Karpas-422 (cell line): ENCODE measurements around the gene THAP12. TPM values are rescaled to one million over a fixed set of nuclear protein-coding genes. Genes with fewer than 3 reads are reported as not detected.
"Not testable (repeated sequence)": the region's sequence is repeated elsewhere in the genome, so short reads cannot be mapped to it uniquely, and the experiment has no call there.

ENCODE experiments used
- DNase-seq: peaks from one replicate; pipeline ENCODE4 v3.0.0-alpha.2; 2015
- H2AFZ ChIP-seq: fragments of 200-600 bp; sonication (generic); 2 replicates; pipeline ENCODE4 v1.6.1; 2014; ENCODE audit warnings: antibody characterized with exemption, low read length, mixed read lengths
- H3K27ac ChIP-seq: fragments of 200-600 bp; sonication (generic); 2 replicates; pipeline ENCODE4 v1.5.1; 2014; ENCODE audit warnings: mild to moderate bottlenecking, low read length, moderate library complexity
- H3K27me3 ChIP-seq: fragments of 200-600 bp; sonication (generic); 2 replicates; pipeline ENCODE4 v1.6.1; 2014; ENCODE audit warnings: low read length, mixed read lengths
- H3K36me3 ChIP-seq: fragments of 200-600 bp; sonication (generic); 2 replicates; pipeline ENCODE4 v1.6.1; 2014; ENCODE audit warnings: low read length, mixed read lengths; ENCODE audit not compliant: insufficient read depth
- H3K4me1 ChIP-seq: fragments of 200-600 bp; sonication (generic); 2 replicates; pipeline ENCODE4 v1.6.1; 2014; ENCODE audit warnings: mild to moderate bottlenecking, low read length, mixed read lengths
- H3K4me2 ChIP-seq: fragments of 200-600 bp; sonication (generic); 2 replicates; pipeline ENCODE4 v1.6.1; 2014; ENCODE audit warnings: low read length, low read depth, mild to moderate bottlenecking; ENCODE audit not compliant: poor library complexity, severe bottlenecking
- H3K4me3 ChIP-seq: fragments of 200-600 bp; sonication (generic); 2 replicates; pipeline ENCODE4 v1.5.1; 2014; ENCODE audit warnings: mild to moderate bottlenecking, antibody characterized with exemption, low read length, mixed read lengths
- H3K79me2 ChIP-seq: fragments of 200-600 bp; sonication (generic); 2 replicates; pipeline ENCODE4 v1.6.1; 2014; ENCODE audit warnings: mild to moderate bottlenecking, low read length, mixed read lengths
- H3K9ac ChIP-seq: fragments of 200-600 bp; sonication (generic); 2 replicates; pipeline ENCODE4 v1.6.0; 2014; ENCODE audit warnings: low read length
- H3K9me2 ChIP-seq: fragments of 200-600 bp; sonication (generic), shearing (Covaris generic); replicated peaks from 2 replicates; pipeline ENCODE4 v1.6.0; 2014; ENCODE audit warnings: mild to moderate bottlenecking, low read length, moderate library complexity; ENCODE audit not compliant: insufficient read depth
- H3K9me3 ChIP-seq: fragments of 300-700, 200-600 bp; sonication (generic); 2 replicates; pipeline ENCODE4 v1.6.1; 2014; ENCODE audit warnings: low read length, mixed read lengths
- H4K20me1 ChIP-seq: fragments of 200-600 bp; sonication (generic); 2 replicates; pipeline ENCODE4 v1.6.1; 2014; ENCODE audit warnings: mild to moderate bottlenecking, antibody characterized with exemption, low read length, low read depth; ENCODE audit not compliant: insufficient read depth
- total RNA-seq: library from RNA; depleted of rRNA; stranded (reverse); fragments of >200 nt; shearing (Covaris generic); gene quantifications from 2 replicates; pipeline ENCODE4 v1.2.3, GENCODE V29; 2014; ENCODE audit warnings: low replicate concordance

Gene THAP12
- total RNA-seq, 1 experiment from 2014 or later, result 126 TPM

GRCh38 chr11:76406359-76406758, 25.4 kb upstream of the THAP12 start:
- DNase-seq, result no peak
- Histone ChIP-seq H3K4me1 (peaks cover 5% of the 10 kb centered on the region), H3K27ac (no peak overlapping the region), H3K4me3 (no peak overlapping the region), H3K9me2 (no peaks in the 10 kb centered on the region), H3K27me3 (no peaks in the 10 kb centered on the region), H3K9ac (no peak overlapping the region), H3K36me3 (no peaks in the 10 kb centered on the region), H4K20me1 (no peaks in the 10 kb centered on the region), H2AFZ (no peak overlapping the region), H3K79me2 (no peaks in the 10 kb centered on the region), H3K4me2 (no peak overlapping the region), H3K9me3 (no peaks in the 10 kb centered on the region)

- H3K9ac ChIP-seq, H3K27ac ChIP-seq, H3K4me1 ChIP-seq, H3K4me3 ChIP-seq, H4K20me1 ChIP-seq, DNase-seq, H3K9me3 ChIP-seq, H2AFZ ChIP-seq, H3K27me3 ChIP-seq, H3K9me2 ChIP-seq, H3K4me2 ChIP-seq, H3K79me2 ChIP-seq, H3K36me3 ChIP-seq: not testable (repeated sequence)
Observed at GRCh38 chr11:76401484-76401883, 20.6 kb upstream of the THAP12 start.

GRCh38 chr11:76400967-76401366, 20.0 kb upstream of the THAP12 start:
- H2AFZ ChIP-seq, result no peak overlapping the region
- no peaks in the 10 kb centered on the region for H3K4me1 ChIP-seq
- H3K9me2 ChIP-seq, result no peaks in the 10 kb centered on the region
- no peaks in the 10 kb centered on the region for H3K36me3 ChIP-seq
- no peaks in the 10 kb centered on the region for H4K20me1 ChIP-seq
- H3K4me2 ChIP-seq, result no peak overlapping the region
- DNase-seq, result no peak
- H3K4me3 ChIP-seq, result no peak overlapping the region
- H3K27me3 ChIP-seq, result no peaks in the 10 kb centered on the region
- H3K9ac ChIP-seq, result no peak overlapping the region
- no peaks in the 10 kb centered on the region for H3K9me3 ChIP-seq
- no peak overlapping the region for H3K27ac ChIP-seq
- no peaks in the 10 kb centered on the region for H3K79me2 ChIP-seq

GRCh38 chr11:76397383-76397782, 16.5 kb upstream of the THAP12 start:
- no peaks in the 10 kb centered on the region for H3K9me2 ChIP-seq
- H3K79me2 ChIP-seq, result no peaks in the 10 kb centered on the region
- H3K9ac ChIP-seq, result no peak overlapping the region
- no peak overlapping the region for H3K27ac ChIP-seq
- no peak overlapping the region for H3K4me3 ChIP-seq
- H3K36me3 ChIP-seq, result no peaks in the 10 kb centered on the region
- H3K27me3 ChIP-seq, result 0 out of 2 replicates have a peak, but pooled peaks cover 2% of the 10 kb centered on the region
- 0 out of 2 replicates have a peak, but pooled peaks cover 4% of the 10 kb centered on the region for H3K4me1 ChIP-seq
- no peak overlapping the region for H3K4me2 ChIP-seq
- no peaks in the 10 kb centered on the region for H4K20me1 ChIP-seq
- no peaks in the 10 kb centered on the region for H3K9me3 ChIP-seq
- H2AFZ ChIP-seq, result no peak overlapping the region
- DNase-seq, result no peak

- no peaks in the 10 kb centered on the region for H4K20me1 ChIP-seq
- no peaks in the 10 kb centered on the region for H3K9me3 ChIP-seq
- H2AFZ ChIP-seq, result no peak overlapping the region
- no peak for DNase-seq
- H3K79me2 ChIP-seq, result no peaks in the 10 kb centered on the region
- H3K9me2 ChIP-seq, result no peaks in the 10 kb centered on the region
- H3K9ac ChIP-seq, result no peak overlapping the region
- no peaks in the 10 kb centered on the region for H3K36me3 ChIP-seq
- no peak overlapping the region for H3K4me2 ChIP-seq
- H3K4me1 ChIP-seq, result 0 out of 2 replicates have a peak, but pooled peaks cover 4% of the 10 kb centered on the region
- H3K27me3 ChIP-seq, result 0 out of 2 replicates have a peak, but pooled peaks cover 2% of the 10 kb centered on the region
- no peak overlapping the region for H3K4me3 ChIP-seq
- no peak overlapping the region for H3K27ac ChIP-seq
Observed at GRCh38 chr11:76395296-76395695, 14.4 kb upstream of the THAP12 start.

GRCh38 chr11:76394411-76394810, 13.5 kb upstream of the THAP12 start:
- Histone ChIP-seq H3K36me3 (no peaks in the 10 kb centered on the region), H3K4me1 (0 out of 2 replicates have a peak, but pooled peaks cover 4% of the 10 kb centered on the region)

GRCh38 chr11:76392870-76393269, 11.9 kb upstream of the THAP12 start:
- H3K36me3 ChIP-seq, result no peaks in the 10 kb centered on the region
- DNase-seq, result no peak
- H3K27me3 ChIP-seq, result 0 out of 2 replicates have a peak, but pooled peaks cover 2% of the 10 kb centered on the region
- no peak overlapping the region for H3K9ac ChIP-seq
- H3K4me3 ChIP-seq, result no peak overlapping the region
- 0 out of 2 replicates have a peak, but pooled peaks cover 4% of the 10 kb centered on the region for H3K4me1 ChIP-seq
- H3K9me3 ChIP-seq, result no peaks in the 10 kb centered on the region
- no peaks in the 10 kb centered on the region for H3K79me2 ChIP-seq
- no peaks in the 10 kb centered on the region for H3K9me2 ChIP-seq
- H3K27ac ChIP-seq, result no peak overlapping the region
- H2AFZ ChIP-seq, result no peak overlapping the region
- no peak overlapping the region for H3K4me2 ChIP-seq
- no peaks in the 10 kb centered on the region for H4K20me1 ChIP-seq

More at GRCh38 chr11:76394411-76394810, 13.5 kb upstream of the THAP12 start:
- Histone ChIP-seq H3K4me2 (no peak overlapping the region), H3K9me2 (no peaks in the 10 kb centered on the region), H4K20me1 (no peaks in the 10 kb centered on the region), H3K9ac (no peak overlapping the region), H2AFZ (no peak overlapping the region), H3K4me3 (no peak overlapping the region), H3K9me3 (no peaks in the 10 kb centered on the region), H3K79me2 (no peaks in the 10 kb centered on the region), H3K27me3 (0 out of 2 replicates have a peak, but pooled peaks cover 2% of the 10 kb centered on the region), H3K27ac (no peak overlapping the region)
- no peak for DNase-seq

- Histone ChIP-seq H3K4me3 (no peak overlapping the region), H3K4me1 (0 out of 2 replicates have a peak, but pooled peaks cover 4% of the 10 kb centered on the region), H2AFZ (no peak overlapping the region), H3K79me2 (no peaks in the 10 kb centered on the region), H3K4me2 (no peak overlapping the region), H3K36me3 (no peaks in the 10 kb centered on the region), H3K9me3 (no peaks in the 10 kb centered on the region), H4K20me1 (no peaks in the 10 kb centered on the region), H3K9ac (no peak overlapping the region), H3K27me3 (0 out of 2 replicates have a peak, but pooled peaks cover 2% of the 10 kb centered on the region), H3K9me2 (no peaks in the 10 kb centered on the region), H3K27ac (no peak overlapping the region)
- DNase-seq, result no peak
Observed at GRCh38 chr11:76391811-76392475, 11.0 kb upstream of the THAP12 start.
